CD4-positive, CD25-positive, alpha-beta regulatory T cell (primary cell): ENCODE results near the gene PFKFB2. TPM values are rescaled to one million over a fixed set of nuclear protein-coding genes. Genes with fewer than 3 reads are reported as not detected.

Experiments used
- ATAC-seq, 2 donors: fragments of 150-1000 bp; cut with Tn5 transposase; one replicate each; pipeline ENCODE4 v1.10.0; 2021; ENCODE audit warnings: low read depth in 2 of 2, moderate number of reproducible peaks in 2 of 2, moderate library complexity in 1 of 2
- DNase-seq, 3 donors: peaks; one replicate each; pipeline versions ENCODE4 v3.0.0 to v3.0.0-alpha.2; 2012 to 2022; ENCODE audit warnings: mixed read lengths in 1 of 3
- H3K27ac ChIP-seq: one replicate; pipeline ENCODE4 v1.7.0; 2013; ENCODE audit warnings: mild to moderate bottlenecking, low read length; ENCODE audit not compliant: insufficient read depth, poor library complexity, severe bottlenecking
- H3K27me3 ChIP-seq: one replicate; pipeline ENCODE4 v1.7.0; 2013; ENCODE audit warnings: low read length; ENCODE audit not compliant: control insufficient read depth, insufficient read depth
- H3K36me3 ChIP-seq: one replicate; pipeline ENCODE4 v1.7.0; 2013; ENCODE audit warnings: mild to moderate bottlenecking, low read length, moderate library complexity; ENCODE audit not compliant: control insufficient read depth, insufficient read depth
- H3K4me1 ChIP-seq: 2 replicates; pipeline ENCODE4 v1.7.0; 2013; ENCODE audit warnings: mild to moderate bottlenecking, low read length; ENCODE audit not compliant: insufficient read depth, control insufficient read depth, poor library complexity, severe bottlenecking
- H3K4me3 ChIP-seq: one replicate; pipeline ENCODE4 v1.7.0; 2013; ENCODE audit warnings: low read depth, mild to moderate bottlenecking, low read length, moderate library complexity
- H3K9me3 ChIP-seq, 2 experiments: 1 replicate in 1 of 2; 2 replicates in 1 of 2; pipeline ENCODE4 v1.7.0; 2013; ENCODE audit warnings: low read length in 2 of 2, mild to moderate bottlenecking in 1 of 2, moderate library complexity in 1 of 2; ENCODE audit not compliant: control insufficient read depth in 2 of 2
- H3K27ac Mint-ChIP-seq, 3 donors: one replicate each; pipeline ENCODE4 v1.8.0; 2020 to 2022; ENCODE audit warnings: mild to moderate bottlenecking in 3 of 3, mixed read lengths in 3 of 3, moderate library complexity in 2 of 3
- H3K27me3 Mint-ChIP-seq: one replicate; pipeline ENCODE4 v1.8.0; 2022; ENCODE audit warnings: mild to moderate bottlenecking, mixed read lengths
- H3K36me3 Mint-ChIP-seq: one replicate; pipeline ENCODE4 v1.8.0; 2020; ENCODE audit warnings: mixed read lengths
- H3K4me1 Mint-ChIP-seq, 4 donors: one replicate each; pipeline ENCODE4 v1.8.0; 2020 to 2022; ENCODE audit warnings: mixed read lengths in 4 of 4, mild to moderate bottlenecking in 1 of 4
- H3K4me3 Mint-ChIP-seq, 4 donors: one replicate each; pipeline ENCODE4 v1.8.0; 2020 to 2022; ENCODE audit warnings: mild to moderate bottlenecking in 4 of 4, mixed read lengths in 4 of 4, moderate library complexity in 3 of 4
- H3K9me3 Mint-ChIP-seq, 7 donors: one replicate each; pipeline ENCODE4 v1.8.0; 2020 to 2022; ENCODE audit warnings: mixed read lengths in 7 of 7, mild to moderate bottlenecking in 3 of 7, moderate library complexity in 2 of 7
- polyA plus RNA-seq, 4 donors: library from polyadenylated mRNA; unstranded; fragments of 300-500 nt; fragmentation: Illumina TruSeq; gene quantifications; one replicate each; pipeline ENCODE4 v1.2.3, GENCODE V29; 2021
- total RNA-seq: library from RNA; stranded (reverse); gene quantifications from one replicate; pipeline ENCODE4 v1.2.3, GENCODE V29; 2022

PFKFB2 gene
- total and polyA plus RNA-seq, 5 donors from 2014 or later, result 0.32 to 1.1 (median 0.59) TPM; not detected in 1

DNA sequence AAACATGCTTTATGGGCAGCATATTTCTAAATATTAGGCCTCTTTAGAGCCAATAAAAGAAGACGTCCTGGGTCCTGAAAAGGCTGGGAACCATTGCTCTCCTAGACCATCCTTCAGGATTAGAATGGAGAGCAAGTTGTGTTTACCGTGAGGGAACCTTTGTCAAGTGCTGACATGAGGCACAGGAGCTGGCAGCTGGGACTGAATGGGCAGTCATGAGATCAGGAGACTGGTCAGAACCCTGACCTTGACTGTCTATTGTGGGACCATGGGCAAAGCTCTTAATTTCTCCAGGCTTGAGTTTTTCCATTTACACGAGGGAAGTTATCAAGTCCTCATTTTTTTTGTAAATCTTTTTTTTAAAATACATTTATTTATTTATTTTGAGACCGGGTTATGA, 5.2 kb downstream of the PFKFB2 start:
- H3K27ac Mint-ChIP-seq, result no peak overlapping the region

DNA sequence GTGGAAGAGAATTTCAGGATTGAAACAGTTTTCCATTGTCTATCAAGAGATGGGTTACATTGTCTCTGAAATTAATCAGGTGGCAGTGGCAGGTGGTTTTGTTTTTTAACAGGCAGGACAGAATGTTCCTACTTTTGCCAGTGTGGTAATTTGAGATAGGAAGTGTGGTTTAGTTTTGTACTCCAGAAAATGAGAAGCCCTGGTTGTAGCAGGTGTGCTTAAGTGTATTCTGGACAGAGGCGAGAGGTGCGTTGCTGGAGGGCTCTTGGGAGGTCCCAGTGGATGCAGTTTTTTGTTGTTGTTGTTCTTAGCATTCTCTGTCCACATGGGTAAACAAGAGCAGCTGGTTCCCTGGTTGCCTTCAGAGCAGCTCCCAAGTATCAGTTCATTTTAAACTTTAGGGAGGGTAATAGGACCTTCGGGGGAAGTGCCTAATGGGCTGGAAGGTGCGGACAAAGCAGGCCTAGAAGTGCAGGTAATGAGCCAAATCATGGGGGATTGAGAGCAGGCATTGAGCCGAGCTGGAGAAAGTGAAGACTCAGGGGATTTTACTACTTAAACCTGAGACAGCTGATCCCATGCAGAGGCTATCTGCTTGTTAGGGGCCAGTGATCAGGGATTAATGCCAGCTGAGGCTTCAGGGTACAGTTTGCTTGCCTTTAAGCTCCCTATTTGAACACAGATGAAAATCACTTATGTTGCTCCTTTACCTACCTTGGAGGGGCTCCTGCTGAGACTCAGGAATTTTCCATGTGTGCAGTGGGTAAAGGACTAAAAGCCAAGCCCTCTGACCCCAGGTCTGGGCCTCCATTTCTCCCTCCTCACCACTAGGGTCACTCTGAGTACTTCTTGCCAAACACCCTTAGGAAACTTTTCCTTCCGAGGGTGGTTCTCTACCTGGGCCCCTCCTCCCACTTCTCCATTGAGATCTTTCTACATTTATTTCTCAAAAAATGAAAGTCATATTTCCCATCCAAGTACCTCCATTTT, 6.1 kb downstream of the PFKFB2 start:
- Mint-ChIP-seq H3K27ac (no peak overlapping the region), H3K9me3 (no peaks in the 10 kb centered on the region), H3K4me1 (peaks cover 0 to 2% (median under 1%) of the 10 kb centered on the region in 4 donors), H3K4me3 (no peak overlapping the region), H3K27me3 (peaks cover 9% of the 10 kb centered on the region), H3K36me3 (peaks cover 15% of the 10 kb centered on the region)
- H3K4me1 ChIP-seq, result no peaks in the 10 kb centered on the region
- no peak for DNase-seq
- H3K36me3 ChIP-seq, result no peaks in the 10 kb centered on the region
- ATAC-seq, result no peak
- no peak overlapping the region for H3K27ac ChIP-seq
- H3K9me3 ChIP-seq, result no peaks in the 10 kb centered on the region
- H3K27me3 ChIP-seq, result peaks cover 9% of the 10 kb centered on the region
- no peak overlapping the region for H3K4me3 ChIP-seq

More for the DNA sequence above, 5.2 kb downstream of the PFKFB2 start:
- Mint-ChIP-seq H3K4me1 (peaks cover 0 to 7% (median 3%) of the 10 kb centered on the region in 4 donors), H3K4me3 (no peak overlapping the region), H3K36me3 (peaks cover 9% of the 10 kb centered on the region), H3K9me3 (no peaks in the 10 kb centered on the region), H3K27me3 (peaks cover 11% of the 10 kb centered on the region)
- no peaks in the 10 kb centered on the region for H3K36me3 ChIP-seq
- no peak overlapping the region for H3K27ac ChIP-seq
- H3K4me1 ChIP-seq, result peaks cover 4% of the 10 kb centered on the region
- H3K9me3 ChIP-seq, result no peaks in the 10 kb centered on the region
- DNase-seq (no peak), ATAC-seq (no peak)
- H3K27me3 ChIP-seq, result peaks cover 9% of the 10 kb centered on the region
- H3K4me3 ChIP-seq, result no peak overlapping the region

GRCh38 chr1:207059881-207060280, 6.8 kb downstream of the PFKFB2 start:
- Histone ChIP-seq H3K27ac (no peak overlapping the region), H3K4me1 (no peaks in the 10 kb centered on the region), H3K9me3 (no peaks in the 10 kb centered on the region), H3K4me3 (no peak overlapping the region), H3K36me3 (no peaks in the 10 kb centered on the region), H3K27me3 (peaks cover 9% of the 10 kb centered on the region)
- H3K4me1 Mint-ChIP-seq, result no peaks in the 10 kb centered on the region
- ATAC-seq (no peak), DNase-seq (no peak)
- H3K9me3 Mint-ChIP-seq, result no peaks in the 10 kb centered on the region
- peaks cover 4% of the 10 kb centered on the region for H3K27me3 Mint-ChIP-seq
- no peak overlapping the region for H3K27ac Mint-ChIP-seq
- no peak overlapping the region for H3K4me3 Mint-ChIP-seq
- peaks cover 15% of the 10 kb centered on the region for H3K36me3 Mint-ChIP-seq

- Histone ChIP-seq H3K4me1 (no peaks in the 10 kb centered on the region), H3K27ac (no peak overlapping the region), H3K27me3 (peaks cover 7% of the 10 kb centered on the region), H3K9me3 (no peaks in the 10 kb centered on the region), H3K36me3 (no peaks in the 10 kb centered on the region), H3K4me3 (no peak overlapping the region)
- H3K4me1 Mint-ChIP-seq, result no peaks in the 10 kb centered on the region
- H3K9me3 Mint-ChIP-seq, result no peaks in the 10 kb centered on the region
- ATAC-seq (no peak), DNase-seq (no peak)
- H3K4me3 Mint-ChIP-seq, result no peak overlapping the region
- no peak overlapping the region for H3K27ac Mint-ChIP-seq
- peaks cover 4% of the 10 kb centered on the region for H3K27me3 Mint-ChIP-seq
- peaks cover 15% of the 10 kb centered on the region for H3K36me3 Mint-ChIP-seq
Observed at GRCh38 chr1:207060596-207060995, 7.5 kb downstream of the PFKFB2 start.

- Histone ChIP-seq H3K27me3 (peaks cover 4% of the 10 kb centered on the region), H3K36me3 (no peaks in the 10 kb centered on the region), H3K4me3 (no peak overlapping the region), H3K9me3 (no peaks in the 10 kb centered on the region), H3K27ac (no peak overlapping the region), H3K4me1 (no peaks in the 10 kb centered on the region)
- H3K4me3 Mint-ChIP-seq, result no peak overlapping the region
- H3K9me3 Mint-ChIP-seq, result no peaks in the 10 kb centered on the region
- DNase-seq, result no peak
- no peak overlapping the region for H3K27ac Mint-ChIP-seq
- H3K36me3 Mint-ChIP-seq, result peaks cover 15% of the 10 kb centered on the region
- H3K27me3 Mint-ChIP-seq, result no peaks in the 10 kb centered on the region
- H3K4me1 Mint-ChIP-seq, result no peaks in the 10 kb centered on the region
- ATAC-seq, result no peak
Observed at GRCh38 chr1:207062058-207062457, 9.0 kb downstream of the PFKFB2 start.

GRCh38 chr1:207063014-207063413, 9.9 kb downstream of the PFKFB2 start:
- no peak for DNase-seq
- Histone ChIP-seq H3K27me3 (peaks cover 4% of the 10 kb centered on the region), H3K27ac (no peak overlapping the region), H3K9me3 (no peaks in the 10 kb centered on the region), H3K4me3 (no peak overlapping the region), H3K36me3 (no peaks in the 10 kb centered on the region), H3K4me1 (no peaks in the 10 kb centered on the region)
- H3K36me3 Mint-ChIP-seq, result peaks cover 15% of the 10 kb centered on the region
- no peak overlapping the region for H3K27ac Mint-ChIP-seq
- H3K9me3 Mint-ChIP-seq, result no peaks in the 10 kb centered on the region
- no peak overlapping the region for H3K4me3 Mint-ChIP-seq
- H3K4me1 Mint-ChIP-seq, result no peaks in the 10 kb centered on the region
- H3K27me3 Mint-ChIP-seq, result no peaks in the 10 kb centered on the region
- ATAC-seq, result no peak

DNA sequence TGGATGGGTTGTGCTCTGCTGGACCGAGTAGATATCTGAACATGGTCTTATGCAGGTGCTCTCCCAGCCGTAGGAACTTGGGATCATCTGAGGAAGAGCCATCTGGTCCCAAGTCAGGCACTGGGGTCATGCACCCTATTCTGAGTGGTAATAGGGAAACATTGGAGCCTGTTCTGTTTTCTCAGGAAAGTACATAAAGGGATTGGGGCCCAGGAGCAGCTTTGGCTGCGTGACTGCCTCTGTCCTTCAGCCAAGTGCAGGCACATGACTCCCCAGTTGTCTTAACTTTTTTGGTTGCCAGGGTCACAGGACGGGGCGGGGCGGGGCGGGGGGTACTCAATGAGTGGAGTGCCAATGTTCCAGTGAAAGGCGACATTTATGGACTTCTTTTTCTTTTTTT, 11.5 kb downstream of the PFKFB2 start:
- H3K27ac Mint-ChIP-seq, result no peak overlapping the region
- Histone ChIP-seq H3K27ac (no peak overlapping the region), H3K27me3 (peaks cover 3% of the 10 kb centered on the region), H3K36me3 (no peaks in the 10 kb centered on the region), H3K4me3 (no peak overlapping the region), H3K4me1 (no peaks in the 10 kb centered on the region), H3K9me3 (no peaks in the 10 kb centered on the region)
- H3K4me1 Mint-ChIP-seq, result no peaks in the 10 kb centered on the region
- no peak for DNase-seq
- H3K36me3 Mint-ChIP-seq, result peaks cover 20% of the 10 kb centered on the region
- no peak overlapping the region for H3K4me3 Mint-ChIP-seq
- H3K27me3 Mint-ChIP-seq, result no peaks in the 10 kb centered on the region
- peaks cover 0 to 2% (median 0%) of the 10 kb centered on the region in 7 donors for H3K9me3 Mint-ChIP-seq
- ATAC-seq, result no peak

GRCh38 chr1:207067185-207067584, 14.1 kb downstream of the PFKFB2 start:
- Mint-ChIP-seq H3K36me3 (peaks cover 20% of the 10 kb centered on the region), H3K27me3 (peaks cover 5% of the 10 kb centered on the region), H3K9me3 (peaks cover 0 to 2% (median 0%) of the 10 kb centered on the region in 7 donors), H3K4me3 (no peak overlapping the region), H3K4me1 (peaks cover 0 to 5% (median 2%) of the 10 kb centered on the region in 4 donors), H3K27ac (no peak overlapping the region)
- ATAC-seq, result no peak
- no peaks in the 10 kb centered on the region for H3K4me1 ChIP-seq
- H3K27ac ChIP-seq, result no peak overlapping the region
- DNase-seq, result no peak
- H3K9me3 ChIP-seq, result no peaks in the 10 kb centered on the region
- H3K36me3 ChIP-seq, result no peaks in the 10 kb centered on the region
- no peaks in the 10 kb centered on the region for H3K27me3 ChIP-seq
- H3K4me3 ChIP-seq, result no peak overlapping the region
